Stomach smooth muscle (tissue), 2 donors: ENCODE measurements around the gene CAPN13.

Source experiments
- H3K27ac ChIP-seq: one replicate; pipeline ENCODE4 v1.7.0; 2013; ENCODE audit warnings: mild to moderate bottlenecking, low read length, inconsistent platforms
- H3K27me3 ChIP-seq, 2 donors: one replicate each; pipeline ENCODE4 v1.7.0; 2013; ENCODE audit warnings: low read length in 2 of 2; ENCODE audit not compliant: insufficient read depth in 2 of 2, control insufficient read depth in 1 of 2
- H3K36me3 ChIP-seq, 2 donors: one replicate each; pipeline ENCODE4 v1.7.0; 2013; ENCODE audit warnings: low read length in 2 of 2; ENCODE audit not compliant: control insufficient read depth in 2 of 2, insufficient read depth in 2 of 2
- H3K4me1 ChIP-seq: one replicate; pipeline ENCODE4 v1.7.0; 2013; ENCODE audit warnings: low read length; ENCODE audit not compliant: control insufficient read depth, insufficient read depth
- H3K4me3 ChIP-seq, 2 donors: one replicate each; pipeline ENCODE4 v1.7.0; 2013; ENCODE audit warnings: low read length in 2 of 2
- H3K9ac ChIP-seq, 2 donors: one replicate each; pipeline ENCODE4 v1.7.0; 2013; ENCODE audit warnings: low read length in 2 of 2, mild to moderate bottlenecking in 1 of 2
- H3K9me3 ChIP-seq, 2 donors: one replicate each; pipeline ENCODE4 v1.7.0; 2013; ENCODE audit warnings: low read length in 2 of 2; ENCODE audit not compliant: control insufficient read depth in 2 of 2
- donor health status: healthy.
- donor health status: Pancreatic carcinoma.

The CAPN13 gene

DNA sequence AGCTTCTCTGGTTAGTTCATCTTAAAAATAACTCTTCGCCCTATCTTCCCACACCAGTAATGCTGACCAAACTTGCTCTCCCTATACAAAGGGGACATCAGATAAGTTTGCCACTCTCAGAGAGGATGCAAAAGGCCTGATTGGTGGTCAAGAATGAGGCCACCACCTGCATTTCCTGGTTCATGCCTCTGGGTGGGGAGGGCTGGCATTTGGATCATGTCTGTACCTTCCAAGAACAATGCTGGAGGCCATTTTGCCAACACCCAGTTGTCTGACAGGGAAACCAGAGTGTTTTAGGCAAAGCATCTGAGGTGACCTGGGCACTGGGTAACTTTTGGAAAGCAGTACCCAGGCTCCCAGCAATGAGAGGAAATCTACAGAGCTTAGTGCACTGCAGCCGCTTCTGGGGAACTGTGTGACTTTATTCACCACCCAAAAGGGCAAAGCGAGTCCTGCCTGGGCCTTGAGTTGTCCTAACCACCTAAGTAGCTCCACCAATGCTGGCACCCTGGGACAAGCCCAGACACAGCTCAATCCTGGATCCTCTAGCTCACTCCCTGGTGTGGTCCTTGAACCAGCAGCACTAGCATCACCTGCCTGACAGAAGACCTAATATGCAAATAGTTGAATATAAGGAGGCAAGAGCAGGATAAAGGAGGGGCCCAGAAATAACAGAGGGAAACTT is 35.1 kb downstream of the CAPN13 start:
- Histone ChIP-seq H3K36me3 (no peaks in the 10 kb centered on the region), H3K9ac (no peak overlapping the region), H3K27ac (no peak overlapping the region), H3K27me3 (peaks cover 0 to 9% of the 10 kb centered on the region in 2 donors), H3K4me1 (no peaks in the 10 kb centered on the region), H3K9me3 (no peaks in the 10 kb centered on the region), H3K4me3 (no peak overlapping the region)

DNA sequence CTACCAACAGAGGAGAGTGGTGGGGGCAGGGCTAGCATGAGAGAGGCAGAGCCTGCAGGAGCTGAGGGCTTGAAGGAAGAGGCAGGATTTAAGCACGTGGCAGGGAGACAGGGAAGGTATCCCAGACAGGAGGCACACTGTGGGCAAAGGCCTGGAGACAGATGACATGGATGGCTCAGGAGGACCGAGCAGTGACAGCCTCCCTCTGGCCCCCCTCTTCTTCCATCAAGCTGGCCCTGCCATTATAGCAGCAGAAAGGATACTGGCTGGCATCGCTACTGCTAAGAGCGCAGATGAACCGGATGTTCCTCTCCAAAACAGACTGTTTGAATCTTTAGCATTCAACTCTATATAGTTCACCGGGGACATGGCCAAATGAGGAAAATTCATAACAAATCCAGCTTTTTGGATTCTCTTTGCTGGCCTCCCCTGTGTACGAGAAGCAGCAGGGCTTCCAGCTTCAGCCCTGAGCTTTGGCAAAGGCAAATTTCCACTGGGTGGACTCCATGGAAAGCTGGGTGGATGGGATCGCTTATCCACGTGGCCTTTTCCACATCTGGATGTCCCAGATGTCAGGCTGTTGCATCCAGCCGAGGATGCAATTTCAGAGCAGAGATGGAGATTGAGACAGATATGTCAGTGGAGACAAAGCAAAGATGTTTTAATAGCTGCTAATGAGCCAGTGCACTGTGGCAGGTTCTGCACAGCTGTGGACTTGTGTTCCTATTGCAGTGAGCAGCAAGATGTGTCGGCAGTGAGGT is 36.2 kb downstream of the CAPN13 start:
- no peak overlapping the region for H3K9ac ChIP-seq
- no peaks in the 10 kb centered on the region for H3K9me3 ChIP-seq
- H3K4me1 ChIP-seq = no peaks in the 10 kb centered on the region
- no peaks in the 10 kb centered on the region for H3K36me3 ChIP-seq
- no peak overlapping the region for H3K4me3 ChIP-seq
- no peak overlapping the region for H3K27ac ChIP-seq
- peaks cover 0 to 5% of the 10 kb centered on the region in 2 donors for H3K27me3 ChIP-seq

DNA sequence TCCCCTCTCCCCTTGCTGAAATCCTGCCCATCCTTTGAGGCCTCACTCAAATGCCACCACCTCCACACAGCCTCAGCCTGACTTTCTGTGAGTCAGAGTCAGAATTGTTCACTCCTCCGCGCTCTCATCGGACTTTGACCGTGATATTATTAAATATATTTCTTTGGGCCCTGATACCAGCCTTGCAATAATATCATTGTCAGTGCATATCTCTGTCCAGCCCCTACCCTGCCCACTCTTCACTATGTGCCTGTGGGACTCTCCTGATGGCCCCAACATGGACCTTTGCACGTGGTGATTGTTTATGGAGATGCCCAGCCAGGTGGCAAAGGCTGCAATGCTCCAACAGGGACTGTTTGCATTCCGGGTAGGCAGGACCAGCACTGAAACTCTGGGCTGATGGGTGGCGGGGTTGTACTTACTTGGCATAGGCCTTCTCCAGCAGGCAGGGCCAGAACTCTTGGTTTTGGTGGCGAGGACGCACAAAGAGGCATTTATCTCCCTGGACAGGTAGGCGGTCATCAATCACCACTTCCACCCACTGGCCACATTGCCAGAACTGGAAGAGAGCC is 37.3 kb downstream of the CAPN13 start:
- peaks cover 0 to 5% of the 10 kb centered on the region in 2 donors for H3K27me3 ChIP-seq
- no peaks in the 10 kb centered on the region for H3K4me1 ChIP-seq
- no peak overlapping the region for H3K9ac ChIP-seq
- no peaks in the 10 kb centered on the region for H3K36me3 ChIP-seq
- no peak overlapping the region for H3K27ac ChIP-seq
- no peaks in the 10 kb centered on the region for H3K9me3 ChIP-seq
- H3K4me3 ChIP-seq = no peak overlapping the region

DNA sequence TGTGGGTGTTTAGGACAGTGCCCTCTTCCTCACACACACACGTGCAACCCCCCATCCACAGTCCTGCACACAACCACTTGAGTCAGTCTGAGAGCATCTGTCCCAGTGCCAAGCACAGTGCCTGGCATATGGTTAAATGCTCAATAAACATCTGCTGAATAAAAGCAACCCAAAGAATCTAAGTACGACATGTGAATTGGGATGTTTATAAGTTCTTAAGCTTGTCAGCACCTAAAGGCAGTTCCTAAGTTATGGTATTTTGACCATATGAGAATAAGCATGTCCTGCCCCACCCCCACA is 37.8 kb downstream of the CAPN13 start:
- Histone ChIP-seq H3K9ac (no peak overlapping the region), H3K4me3 (no peak overlapping the region), H3K27me3 (peaks cover 0 to 5% of the 10 kb centered on the region in 2 donors), H3K36me3 (no peaks in the 10 kb centered on the region), H3K9me3 (no peaks in the 10 kb centered on the region), H3K4me1 (no peaks in the 10 kb centered on the region), H3K27ac (no peak overlapping the region)

DNA sequence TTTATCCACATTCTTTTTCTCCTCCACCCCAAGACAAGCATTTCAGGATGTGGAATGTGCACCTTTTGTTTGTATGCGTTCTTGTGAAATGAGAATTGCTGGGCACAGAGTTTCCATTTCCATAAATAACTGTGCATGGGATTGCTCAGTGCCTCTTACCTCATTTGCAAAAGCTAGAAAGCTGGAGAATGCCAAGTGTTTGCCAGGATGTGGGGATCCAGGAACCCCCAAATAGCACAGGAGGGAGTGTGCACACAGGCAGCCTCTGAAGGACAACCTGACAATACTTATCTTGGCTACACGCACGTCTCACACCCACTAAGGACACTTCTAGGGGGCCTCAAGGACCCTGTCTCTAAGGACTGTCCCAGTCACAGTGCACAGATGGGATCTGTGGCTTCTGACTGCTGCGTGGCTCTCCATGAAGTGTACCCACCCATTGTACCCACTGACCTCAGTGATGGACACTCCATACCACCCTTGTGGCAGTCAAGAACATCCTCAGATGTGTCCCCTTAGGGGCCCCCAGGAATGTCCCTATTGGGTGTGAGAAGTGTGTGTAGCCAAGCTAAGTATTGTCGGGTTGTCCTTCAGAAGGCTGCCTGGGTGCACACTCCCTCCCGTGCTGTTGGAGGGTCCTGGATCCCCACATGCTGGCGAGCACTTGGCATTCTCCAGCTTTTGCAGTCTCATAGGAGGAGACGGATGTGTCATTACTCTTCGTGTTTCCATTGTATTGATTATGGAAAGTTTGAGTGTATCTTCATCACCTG is 38.4 kb downstream of the CAPN13 start:
- Histone ChIP-seq H3K4me3 (no peak overlapping the region), H3K9ac (no peak overlapping the region), H3K36me3 (no peaks in the 10 kb centered on the region), H3K9me3 (no peaks in the 10 kb centered on the region), H3K4me1 (no peaks in the 10 kb centered on the region), H3K27ac (no peak overlapping the region), H3K27me3 (peaks cover 0 to 5% of the 10 kb centered on the region in 2 donors)

DNA sequence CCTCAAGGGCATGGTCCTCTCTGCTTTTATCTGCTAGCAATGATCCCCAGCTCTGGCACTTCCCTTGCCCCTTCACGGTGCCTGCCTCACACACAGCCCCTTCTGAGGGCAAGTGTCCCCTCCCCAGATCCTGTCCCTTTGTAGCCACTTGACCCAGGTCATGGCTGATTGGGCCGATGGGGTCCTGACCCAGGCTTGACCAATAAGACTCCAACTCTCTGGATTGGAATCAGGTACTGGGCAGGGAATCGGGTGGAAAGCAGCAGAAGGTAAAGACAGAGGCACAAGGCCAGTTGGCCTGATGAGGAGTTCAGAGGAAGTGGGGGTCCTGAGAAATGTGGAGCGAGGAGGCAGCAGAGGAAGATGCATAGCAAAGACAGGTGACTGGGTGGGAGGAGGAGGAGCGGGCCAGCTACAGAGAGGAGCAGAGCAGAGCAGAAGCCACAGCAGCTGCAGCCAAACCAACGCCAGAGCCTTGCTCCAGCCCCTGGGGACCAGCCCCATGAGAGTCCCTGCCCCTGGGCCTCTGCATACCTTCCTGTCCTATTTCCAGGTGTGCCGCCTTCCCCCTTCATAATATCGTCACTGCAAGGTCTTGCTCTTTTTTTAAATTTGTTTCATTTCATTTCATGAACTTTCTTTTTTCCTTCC is 39.1 kb downstream of the CAPN13 start:
- Histone ChIP-seq H3K27ac (no peak overlapping the region), H3K9me3 (no peaks in the 10 kb centered on the region), H3K4me3 (no peak overlapping the region), H3K36me3 (no peaks in the 10 kb centered on the region), H3K9ac (no peak overlapping the region), H3K27me3 (peaks cover 0 to 5% of the 10 kb centered on the region in 2 donors), H3K4me1 (no peaks in the 10 kb centered on the region)

DNA sequence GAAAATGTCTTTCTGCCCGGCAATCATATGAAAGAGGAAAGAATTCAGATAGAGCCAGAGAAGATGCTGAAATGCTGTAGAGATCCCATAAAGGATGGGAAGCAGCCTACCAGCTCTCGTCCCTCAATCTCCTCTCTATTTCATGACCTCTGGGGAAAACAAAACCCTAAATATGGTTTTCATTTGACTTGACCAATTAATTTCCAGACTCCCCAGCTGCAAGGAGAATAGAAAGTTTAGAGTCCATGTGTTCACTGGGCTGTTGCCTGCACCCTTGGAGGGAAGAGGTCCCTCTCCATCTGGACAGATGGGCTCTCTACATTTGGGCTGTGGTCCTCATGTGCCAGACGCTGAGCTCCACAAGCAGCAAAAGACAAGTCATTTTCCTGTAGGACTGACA is 40.6 kb downstream of the CAPN13 start:
- Histone ChIP-seq H3K9me3 (no peaks in the 10 kb centered on the region), H3K4me3 (no peak overlapping the region), H3K9ac (no peak overlapping the region), H3K36me3 (no peaks in the 10 kb centered on the region), H3K27ac (no peak overlapping the region), H3K4me1 (no peaks in the 10 kb centered on the region), H3K27me3 (peaks cover 0 to 9% of the 10 kb centered on the region in 2 donors)

DNA sequence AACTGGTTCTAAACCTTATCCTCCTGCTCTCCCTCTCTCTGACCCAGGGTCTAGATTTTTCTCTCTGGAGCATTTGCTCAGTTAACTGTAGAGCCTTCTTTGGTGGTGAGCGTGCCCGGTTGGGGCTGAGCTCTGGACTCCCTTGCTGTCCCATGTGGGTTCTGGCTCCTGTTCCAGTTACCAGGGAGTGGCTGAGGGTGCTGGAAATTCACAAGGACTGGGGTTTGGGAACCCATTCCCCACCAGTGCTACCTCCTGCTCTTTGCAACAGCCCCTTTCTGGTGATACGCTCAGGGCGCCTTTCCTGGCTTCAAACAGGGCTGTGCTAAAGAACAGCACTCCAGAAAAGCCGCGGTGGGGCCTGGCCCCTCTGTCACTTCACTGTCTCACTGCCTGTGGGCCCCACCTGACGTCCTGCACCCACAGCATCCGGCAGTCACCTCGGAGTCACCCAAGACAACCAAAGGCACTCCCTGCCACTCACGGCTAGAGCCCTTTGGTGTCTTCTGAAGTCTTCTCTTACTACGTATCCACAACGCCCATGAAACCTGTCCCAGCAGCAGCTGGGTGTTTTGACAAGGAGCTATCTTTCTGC is 41.3 kb downstream of the CAPN13 start:
- H3K9ac ChIP-seq = no peak overlapping the region
- no peak overlapping the region for H3K27ac ChIP-seq
- no peaks in the 10 kb centered on the region for H3K9me3 ChIP-seq
- H3K4me1 ChIP-seq = no peaks in the 10 kb centered on the region
- no peak overlapping the region for H3K4me3 ChIP-seq
- no peaks in the 10 kb centered on the region for H3K36me3 ChIP-seq
- peaks cover 0 to 9% of the 10 kb centered on the region in 2 donors for H3K27me3 ChIP-seq

DNA sequence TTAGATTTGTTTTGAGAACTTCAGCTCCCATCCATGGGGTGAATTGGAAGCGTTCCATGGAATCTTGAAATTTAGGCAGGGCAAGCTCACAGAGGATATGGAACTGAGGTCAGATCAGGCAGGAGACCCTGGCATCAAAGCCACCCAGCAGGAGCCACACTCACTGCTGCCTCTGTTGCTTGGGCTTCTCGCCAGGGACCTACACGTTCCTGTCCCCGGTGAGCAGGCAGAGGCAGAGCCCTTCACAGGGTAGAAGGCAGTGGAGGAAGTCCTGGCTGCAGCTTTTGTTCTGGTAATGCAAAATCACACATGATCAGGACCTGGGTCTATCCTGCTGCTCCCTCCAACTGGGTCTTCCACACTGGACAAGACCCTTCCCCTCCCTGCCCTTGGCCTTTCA is 42.1 kb downstream of the CAPN13 start:
- Histone ChIP-seq H3K27ac (no peak overlapping the region), H3K36me3 (no peaks in the 10 kb centered on the region), H3K9ac (no peak overlapping the region), H3K9me3 (no peaks in the 10 kb centered on the region), H3K4me1 (no peaks in the 10 kb centered on the region), H3K27me3 (peaks cover 0 to 11% of the 10 kb centered on the region in 2 donors), H3K4me3 (no peak overlapping the region)
